ENCODE measurements around the gene TIMM29.

DNA sequence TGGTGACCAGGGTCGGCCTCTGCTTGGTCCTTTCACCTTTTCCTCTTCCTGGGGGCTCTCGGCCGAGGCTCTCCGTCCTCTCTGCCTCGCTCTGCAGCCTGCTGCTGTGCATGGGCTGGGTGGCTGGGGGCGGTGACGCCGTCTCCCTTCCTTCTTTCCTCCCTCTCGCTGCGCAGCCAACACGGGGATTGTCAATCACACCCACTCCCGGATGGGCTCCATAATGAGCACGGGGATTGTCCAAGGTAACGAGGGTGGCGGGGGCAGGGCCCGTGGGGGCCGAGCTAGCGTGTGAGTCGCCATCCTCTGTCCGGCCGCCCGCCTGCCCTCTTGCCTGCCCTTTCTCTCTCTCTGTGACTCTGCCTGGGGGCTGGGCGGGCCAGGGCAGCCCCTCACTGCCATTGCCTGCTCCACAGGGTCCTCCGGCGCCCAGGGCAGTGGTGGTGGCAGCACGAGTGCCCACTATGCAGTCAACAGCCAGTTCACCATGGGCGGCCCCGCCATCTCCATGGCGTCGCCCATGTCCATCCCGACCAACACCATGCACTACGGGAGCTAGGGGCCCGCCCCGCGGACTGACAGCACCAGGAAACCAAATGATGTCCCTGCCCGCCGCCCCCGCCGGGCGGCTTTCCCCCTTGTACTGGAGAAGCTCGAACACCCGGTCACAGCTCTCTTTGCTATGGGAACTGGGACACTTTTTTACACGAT, 7.3 kb upstream of the TIMM29 start:
- TF ChIP-seq, protein P1, sequence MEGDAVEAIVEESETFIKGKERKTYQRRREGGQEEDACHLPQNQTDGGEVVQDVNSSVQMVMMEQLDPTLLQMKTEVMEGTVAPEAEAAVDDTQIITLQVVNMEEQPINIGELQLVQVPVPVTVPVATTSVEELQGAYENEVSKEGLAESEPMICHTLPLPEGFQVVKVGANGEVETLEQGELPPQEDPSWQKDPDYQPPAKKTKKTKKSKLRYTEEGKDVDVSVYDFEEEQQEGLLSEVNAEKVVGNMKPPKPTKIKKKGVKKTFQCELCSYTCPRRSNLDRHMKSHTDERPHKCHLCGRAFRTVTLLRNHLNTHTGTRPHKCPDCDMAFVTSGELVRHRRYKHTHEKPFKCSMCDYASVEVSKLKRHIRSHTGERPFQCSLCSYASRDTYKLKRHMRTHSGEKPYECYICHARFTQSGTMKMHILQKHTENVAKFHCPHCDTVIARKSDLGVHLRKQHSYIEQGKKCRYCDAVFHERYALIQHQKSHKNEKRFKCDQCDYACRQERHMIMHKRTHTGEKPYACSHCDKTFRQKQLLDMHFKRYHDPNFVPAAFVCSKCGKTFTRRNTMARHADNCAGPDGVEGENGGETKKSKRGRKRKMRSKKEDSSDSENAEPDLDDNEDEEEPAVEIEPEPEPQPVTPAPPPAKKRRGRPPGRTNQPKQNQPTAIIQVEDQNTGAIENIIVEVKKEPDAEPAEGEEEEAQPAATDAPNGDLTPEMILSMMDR (IDR thresholded peaks at IDR 0.05; ENCODE audit: poor library complexity, severe bottlenecking) = no peak
- no peak for TF ChIP-seq SMC3 (conservative IDR thresholded peaks at IDR 0.05; ENCODE audit: poor library complexity)
- no peak for TF ChIP-seq TAF1 (IDR thresholded peaks at IDR 0.05; ENCODE audit: low read depth)
- TF ChIP-seq EZH2 (IDR thresholded peaks at IDR 0.05; ENCODE audit: borderline replicate concordance, insufficient read depth, low read length, poor library complexity, severe bottlenecking) = no peak
- no peak for TF ChIP-seq POLR2AphosphoS5 (IDR thresholded peaks at IDR 0.05)
- TF ChIP-seq EP300 (conservative IDR thresholded peaks at IDR 0.05; ENCODE audit: poor library complexity, severe bottlenecking) = no peak
- TF ChIP-seq, protein P2, sequence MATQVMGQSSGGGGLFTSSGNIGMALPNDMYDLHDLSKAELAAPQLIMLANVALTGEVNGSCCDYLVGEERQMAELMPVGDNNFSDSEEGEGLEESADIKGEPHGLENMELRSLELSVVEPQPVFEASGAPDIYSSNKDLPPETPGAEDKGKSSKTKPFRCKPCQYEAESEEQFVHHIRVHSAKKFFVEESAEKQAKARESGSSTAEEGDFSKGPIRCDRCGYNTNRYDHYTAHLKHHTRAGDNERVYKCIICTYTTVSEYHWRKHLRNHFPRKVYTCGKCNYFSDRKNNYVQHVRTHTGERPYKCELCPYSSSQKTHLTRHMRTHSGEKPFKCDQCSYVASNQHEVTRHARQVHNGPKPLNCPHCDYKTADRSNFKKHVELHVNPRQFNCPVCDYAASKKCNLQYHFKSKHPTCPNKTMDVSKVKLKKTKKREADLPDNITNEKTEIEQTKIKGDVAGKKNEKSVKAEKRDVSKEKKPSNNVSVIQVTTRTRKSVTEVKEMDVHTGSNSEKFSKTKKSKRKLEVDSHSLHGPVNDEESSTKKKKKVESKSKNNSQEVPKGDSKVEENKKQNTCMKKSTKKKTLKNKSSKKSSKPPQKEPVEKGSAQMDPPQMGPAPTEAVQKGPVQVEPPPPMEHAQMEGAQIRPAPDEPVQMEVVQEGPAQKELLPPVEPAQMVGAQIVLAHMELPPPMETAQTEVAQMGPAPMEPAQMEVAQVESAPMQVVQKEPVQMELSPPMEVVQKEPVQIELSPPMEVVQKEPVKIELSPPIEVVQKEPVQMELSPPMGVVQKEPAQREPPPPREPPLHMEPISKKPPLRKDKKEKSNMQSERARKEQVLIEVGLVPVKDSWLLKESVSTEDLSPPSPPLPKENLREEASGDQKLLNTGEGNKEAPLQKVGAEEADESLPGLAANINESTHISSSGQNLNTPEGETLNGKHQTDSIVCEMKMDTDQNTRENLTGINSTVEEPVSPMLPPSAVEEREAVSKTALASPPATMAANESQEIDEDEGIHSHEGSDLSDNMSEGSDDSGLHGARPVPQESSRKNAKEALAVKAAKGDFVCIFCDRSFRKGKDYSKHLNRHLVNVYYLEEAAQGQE (IDR thresholded peaks at IDR 0.05; ENCODE audit: borderline replicate concordance) = no peak

Measured in neural cell (in vitro differentiated cells).